H9 (cell line): ENCODE measurements around the gene C20orf144. TPM values are rescaled to one million over a fixed set of nuclear protein-coding genes. Genes with fewer than 3 reads are reported as not detected.

Experiments
- DNase-seq: peaks from one replicate; pipeline ENCODE4 v3.0.0-alpha.2; 2017
- H2AFZ ChIP-seq: one replicate; pipeline ENCODE4 v1.6.1; 2013; ENCODE audit warnings: mild to moderate bottlenecking, low read length, control low read depth, moderate library complexity
- H2AK5ac ChIP-seq: 2 replicates; pipeline ENCODE4 v1.6.1; 2013; ENCODE audit warnings: low read length, control low read depth, mixed read lengths; ENCODE audit not compliant: insufficient read length
- H2BK120ac ChIP-seq: one replicate; pipeline ENCODE4 v1.6.1; 2013; ENCODE audit warnings: low read depth, mild to moderate bottlenecking, low read length, control low read depth, inconsistent platforms; ENCODE audit not compliant: poor library complexity, severe bottlenecking
- H2BK12ac ChIP-seq: 2 replicates; pipeline ENCODE4 v1.6.1; 2013; ENCODE audit warnings: low read length, control low read depth, mixed read lengths, low read depth; ENCODE audit not compliant: insufficient read length
- H2BK15ac ChIP-seq: 2 replicates; pipeline ENCODE4 v1.6.1; 2013; ENCODE audit warnings: low read depth, low read length, control low read depth
- H2BK20ac ChIP-seq: one replicate; pipeline ENCODE4 v1.6.1; 2013; ENCODE audit warnings: low read depth, mild to moderate bottlenecking, low read length, control low read depth, inconsistent platforms; ENCODE audit not compliant: poor library complexity, severe bottlenecking
- H2BK5ac ChIP-seq: 2 replicates; pipeline ENCODE4 v1.6.1; 2013; ENCODE audit warnings: low read length, control low read depth, mixed read lengths; ENCODE audit not compliant: insufficient read length
- H3K14ac ChIP-seq: 2 replicates; pipeline ENCODE4 v1.6.1; 2013; ENCODE audit warnings: low read length, control low read depth; ENCODE audit not compliant: insufficient read depth
- H3K18ac ChIP-seq: 2 replicates; pipeline ENCODE4 v1.6.1; 2013; ENCODE audit warnings: low read depth, mild to moderate bottlenecking, mixed read lengths, low read length, control low read depth; ENCODE audit not compliant: insufficient read length
- H3K23ac ChIP-seq: 2 replicates; pipeline ENCODE4 v1.6.1; 2013; ENCODE audit warnings: low read length, control low read depth, mixed read lengths, low read depth; ENCODE audit not compliant: insufficient read length
- H3K23me2 ChIP-seq: 2 replicates; pipeline ENCODE4 v1.6.1; 2013; ENCODE audit warnings: low read depth, mild to moderate bottlenecking, mixed read lengths, low read length, control low read depth; ENCODE audit not compliant: insufficient read length, poor library complexity, severe bottlenecking
- H3K27ac ChIP-seq: 2 replicates; pipeline ENCODE4 v1.5.1; 2013; ENCODE audit warnings: low read length, control low read depth, mixed read lengths, low read depth; ENCODE audit not compliant: insufficient read length
- H3K27me3 ChIP-seq: 2 replicates; pipeline ENCODE4 v1.6.1; 2013; ENCODE audit warnings: low read length, control low read depth, inconsistent platforms; ENCODE audit not compliant: insufficient read depth
- H3K4ac ChIP-seq: 2 replicates; pipeline ENCODE4 v1.6.1; 2013; ENCODE audit warnings: low read depth, mild to moderate bottlenecking, control low read depth, inconsistent platforms, low read length, moderate library complexity
- H3K4me1 ChIP-seq: 2 replicates; pipeline ENCODE4 v1.6.1; 2013; ENCODE audit warnings: low read length, control low read depth, inconsistent platforms; ENCODE audit not compliant: insufficient read depth
- H3K4me2 ChIP-seq: 2 replicates; pipeline ENCODE4 v1.6.1; 2013; ENCODE audit warnings: low read length, control low read depth, mixed read lengths; ENCODE audit not compliant: insufficient read length, insufficient read depth
- H3K56ac ChIP-seq: 2 replicates; pipeline ENCODE4 v1.6.1; 2013; ENCODE audit warnings: low read depth, mild to moderate bottlenecking, mixed read lengths, low read length, control low read depth; ENCODE audit not compliant: insufficient read length
- H3K79me1 ChIP-seq: 2 replicates; pipeline ENCODE4 v1.6.1; 2013; ENCODE audit warnings: low read depth, mild to moderate bottlenecking, moderate library complexity, low read length, control low read depth, inconsistent platforms; ENCODE audit not compliant: insufficient read depth, poor library complexity, severe bottlenecking
- H3K79me2 ChIP-seq: 2 replicates; pipeline ENCODE4 v1.6.1; 2013; ENCODE audit warnings: low read length, control low read depth, inconsistent platforms; ENCODE audit not compliant: insufficient read depth
- H3K9ac ChIP-seq: 2 replicates; pipeline ENCODE4 v1.6.1; 2013; ENCODE audit warnings: low read length, control low read depth, mixed read lengths; ENCODE audit not compliant: insufficient read length; ENCODE audit errors: extremely low read depth
- H3K9me3 ChIP-seq: one replicate; pipeline ENCODE4 v1.6.1; 2013; ENCODE audit warnings: low read depth, low read length, inconsistent platforms; ENCODE audit not compliant: control insufficient read depth
- H3T11ph ChIP-seq: one replicate; pipeline ENCODE4 v1.6.1; 2013; ENCODE audit warnings: mild to moderate bottlenecking, low read length, control low read depth, inconsistent platforms
- H4K20me1 ChIP-seq: one replicate; pipeline ENCODE4 v1.6.1; 2013; ENCODE audit not compliant: control insufficient read depth, insufficient read length, insufficient read depth
- H4K5ac ChIP-seq: 2 replicates; pipeline ENCODE4 v1.6.1; 2013; ENCODE audit warnings: low read depth, mild to moderate bottlenecking, mixed read lengths, low read length, control low read depth; ENCODE audit not compliant: insufficient read length
- H4K8ac ChIP-seq: replicated peaks from 2 replicates; pipeline ENCODE4 v1.6.1; 2013; ENCODE audit warnings: low read length, control low read depth, mixed read lengths, low read depth; ENCODE audit not compliant: insufficient read length
- H4K91ac ChIP-seq: 2 replicates; pipeline ENCODE4 v1.6.1; 2013; ENCODE audit warnings: low read depth, mild to moderate bottlenecking, moderate library complexity, mixed read lengths, low read length, control low read depth; ENCODE audit not compliant: insufficient read length
- H3K27ac Mint-ChIP-seq, 3 experiments: 2 replicates in 2 of 3; 3 replicates in 1 of 3; pipeline ENCODE4 v1.8.0; 2020 to 2021; ENCODE audit warnings: mixed read lengths in 3 of 3, mild to moderate bottlenecking in 1 of 3, moderate library complexity in 1 of 3
- H3K27me3 Mint-ChIP-seq: 2 replicates; pipeline ENCODE4 v1.8.0; 2021; ENCODE audit warnings: low read depth, mild to moderate bottlenecking, moderate library complexity, mixed read lengths
- H3K36me3 Mint-ChIP-seq, 3 experiments: 2 replicates in 2 of 3; 3 replicates in 1 of 3; pipeline ENCODE4 v1.8.0; 2020 to 2021; ENCODE audit warnings: low read depth in 3 of 3, mixed read lengths in 3 of 3; ENCODE audit not compliant: insufficient read depth in 1 of 3
- H3K4me1 Mint-ChIP-seq, 2 experiments: 2 replicates each; pipeline ENCODE4 v1.8.0; 2020; ENCODE audit warnings: mixed read lengths in 2 of 2
- H3K4me3 Mint-ChIP-seq, 2 experiments: 2 replicates in 1 of 2; 3 replicates in 1 of 2; pipeline ENCODE4 v1.8.0; 2020 to 2021; ENCODE audit warnings: mild to moderate bottlenecking in 2 of 2, mixed read lengths in 2 of 2, moderate library complexity in 1 of 2
- H3K9me3 Mint-ChIP-seq, 2 experiments: 2 replicates in 1 of 2; 3 replicates in 1 of 2; pipeline ENCODE4 v1.8.0; 2020; ENCODE audit warnings: mild to moderate bottlenecking in 2 of 2, mixed read lengths in 2 of 2, moderate library complexity in 1 of 2
- CTCF ChIP-seq: fragments of 200-600 bp; sonication (generic); conservative IDR thresholded peaks from 3 replicates; pipeline ENCODE4 v1.8.0; 2021; ENCODE audit warnings: antibody characterized with exemption, mild to moderate bottlenecking
- WGBS: extraction: QIAGEN DNeasy Blood & Tissue Kit; methylation state at CpG from one replicate; pipeline ENCODE4 v1.1.7; 2013; ENCODE audit warnings: missing lambda C conversion rate, low lambda C conversion rate, mixed read lengths; ENCODE audit not compliant: insufficient read length; ENCODE audit errors: extremely low coverage; 5-methylcytosine and 5-hydroxymethylcytosine counted together
- total RNA-seq: library from RNA; stranded (reverse); gene quantifications from 2 replicates; pipeline ENCODE4 v1.2.1, GENCODE V29; 2021

The C20orf144 gene
- total RNA-seq, 1 experiment from 2014 or later = 0.26 TPM

GRCh38 chr20:33709905-33710541, 47.9 kb downstream of the C20orf144 start:
- Histone ChIP-seq H3K9ac (no peak overlapping the region), H3K14ac (no peak overlapping the region), H4K5ac (no peak overlapping the region), H2BK15ac (no peak overlapping the region), H2BK20ac (no peak overlapping the region), H2BK120ac (no peak overlapping the region), H3K4me1 (no peaks in the 10 kb centered on the region; the same call in 1 of the 2 replicates), H3K79me1 (no peaks in the 10 kb centered on the region), H3K4ac (no peak overlapping the region), H3K56ac (no peak overlapping the region), H2BK12ac (no peak overlapping the region), H3T11ph (no peak overlapping the region), H3K23me2 (no peaks in the 10 kb centered on the region), H3K27me3 (no peaks in the 10 kb centered on the region), H3K79me2 (no peaks in the 10 kb centered on the region), H3K23ac (no peak overlapping the region), H3K4me2 (no peak overlapping the region), H4K91ac (no peak overlapping the region), H2BK5ac (no peak overlapping the region), H3K27ac (no peak overlapping the region), H2AK5ac (no peak overlapping the region), H3K9me3 (no peaks in the 10 kb centered on the region), H4K20me1 (no peaks in the 10 kb centered on the region), H2AFZ (no peak overlapping the region), H3K18ac (peak overlapping the region; percentile 53), H4K8ac (no peak overlapping the region)
- no peaks in the 10 kb centered on the region for H3K27me3 Mint-ChIP-seq
- H3K4me1 Mint-ChIP-seq = peaks cover 13 to 25% of the 10 kb centered on the region in 2 experiments
- no peak overlapping the region for H3K27ac Mint-ChIP-seq
- no peak for TF ChIP-seq CTCF
- H3K36me3 Mint-ChIP-seq = peaks cover 0 to 4% (median 0%) of the 10 kb centered on the region in 3 experiments; a peak in 1 of 7 replicates
- peak; percentile 89 for DNase-seq
- 100% methylated on average over 2 of the region's 16 CpGs for WGBS
- H3K9me3 Mint-ChIP-seq = no peaks in the 10 kb centered on the region; a peak in 1 of 5 replicates
- H3K4me3 Mint-ChIP-seq = no peak overlapping the region
